Right atrium auricular region (tissue), 2 donors: ENCODE data around the gene PCDHGA9. TPM values are rescaled to one million over a fixed set of nuclear protein-coding genes. Genes with fewer than 3 reads are reported as not detected.

ENCODE experiments used
- DNase-seq: peaks from one replicate; pipeline ENCODE4 v3.0.0-alpha.2; 2019; ENCODE audit warnings: low spot score
- H3K27ac ChIP-seq, 2 donors: fragments of 200-600 bp; sonication (generic); 1 replicate in 1 of 2; 2 replicates in 1 of 2; pipeline ENCODE4 v1.5.1; 2016 to 2019
- H3K27me3 ChIP-seq, 2 donors: fragments of 200-600 bp; sonication (generic); one replicate each; pipeline versions ENCODE4 v1.5.1 to v1.6.0; 2017 to 2019
- H3K36me3 ChIP-seq: fragments of 200-600 bp; sonication (generic); one replicate; pipeline ENCODE4 v1.5.1; 2016
- H3K4me1 ChIP-seq, 2 donors: fragments of 200-600 bp; sonication (generic); one replicate each; pipeline versions ENCODE4 v1.5.1 to v1.6.0; 2017 to 2019
- H3K4me3 ChIP-seq, 2 donors: fragments of 200-600 bp; sonication (generic); 1 replicate in 1 of 2; 2 replicates in 1 of 2; pipeline ENCODE4 v1.5.1; 2017 to 2019; ENCODE audit warnings: mild to moderate bottlenecking in 1 of 2, moderate library complexity in 1 of 2
- H3K9me3 ChIP-seq, 2 donors: fragments of 200-600 bp; sonication (generic); one replicate each; pipeline ENCODE4 v1.5.1; 2019
- total RNA-seq, 2 donors: library from RNA; depleted of rRNA; stranded (reverse); fragments of >200 nt; gene quantifications; one replicate each; pipeline ENCODE4 v1.1.0, GENCODE V29; 2016
- TF ChIP-seq, protein P1 (sequence below), 2 donors: fragments of 200-600 bp; sonication (generic); IDR thresholded peaks; one replicate each; pipeline ENCODE4 v1.5.1; 2019; ENCODE audit warnings: antibody characterized with exemption in 2 of 2

The PCDHGA9 gene
- total RNA-seq, 2 donors from 2014 or later = 3.7 to 5.2 TPM

DNA sequence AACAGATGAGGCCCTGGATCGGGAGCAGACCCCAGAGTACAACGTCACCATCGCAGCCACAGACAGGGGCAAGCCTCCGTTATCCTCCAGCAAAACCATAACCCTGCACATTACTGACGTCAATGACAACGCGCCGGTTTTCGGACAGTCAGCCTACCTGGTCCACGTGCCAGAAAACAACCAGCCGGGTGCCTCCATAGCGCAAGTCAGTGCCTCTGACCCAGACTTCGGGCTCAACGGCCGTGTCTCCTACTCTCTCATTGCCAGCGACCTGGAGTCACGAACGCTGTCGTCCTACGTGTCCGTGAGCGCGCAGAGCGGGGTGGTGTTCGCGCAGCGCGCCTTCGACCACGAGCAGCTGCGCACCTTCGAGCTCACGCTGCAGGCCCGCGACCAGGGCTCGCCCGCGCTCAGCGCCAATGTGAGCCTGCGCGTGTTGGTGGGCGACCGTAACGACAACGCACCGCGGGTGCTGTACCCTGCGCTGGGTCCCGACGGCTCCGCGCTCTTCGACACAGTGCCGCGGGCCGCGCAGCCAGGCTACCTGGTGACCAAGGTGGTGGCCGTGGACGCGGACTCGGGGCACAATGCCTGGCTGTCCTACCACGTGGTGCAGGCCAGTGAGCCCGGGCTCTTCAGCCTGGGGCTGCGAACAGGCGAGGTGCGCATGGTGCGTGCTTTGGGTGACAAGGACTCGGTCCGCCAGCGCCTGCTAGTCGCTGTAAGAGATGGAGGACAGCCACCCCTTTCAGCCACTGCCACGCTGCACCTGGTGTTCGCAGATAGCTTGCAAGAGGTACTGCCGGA, 16.7 kb downstream of the PCDHGA9 start:
- no peaks in the 10 kb centered on the region for H3K36me3 ChIP-seq
- no peak for DNase-seq
- TF ChIP-seq, protein P1, sequence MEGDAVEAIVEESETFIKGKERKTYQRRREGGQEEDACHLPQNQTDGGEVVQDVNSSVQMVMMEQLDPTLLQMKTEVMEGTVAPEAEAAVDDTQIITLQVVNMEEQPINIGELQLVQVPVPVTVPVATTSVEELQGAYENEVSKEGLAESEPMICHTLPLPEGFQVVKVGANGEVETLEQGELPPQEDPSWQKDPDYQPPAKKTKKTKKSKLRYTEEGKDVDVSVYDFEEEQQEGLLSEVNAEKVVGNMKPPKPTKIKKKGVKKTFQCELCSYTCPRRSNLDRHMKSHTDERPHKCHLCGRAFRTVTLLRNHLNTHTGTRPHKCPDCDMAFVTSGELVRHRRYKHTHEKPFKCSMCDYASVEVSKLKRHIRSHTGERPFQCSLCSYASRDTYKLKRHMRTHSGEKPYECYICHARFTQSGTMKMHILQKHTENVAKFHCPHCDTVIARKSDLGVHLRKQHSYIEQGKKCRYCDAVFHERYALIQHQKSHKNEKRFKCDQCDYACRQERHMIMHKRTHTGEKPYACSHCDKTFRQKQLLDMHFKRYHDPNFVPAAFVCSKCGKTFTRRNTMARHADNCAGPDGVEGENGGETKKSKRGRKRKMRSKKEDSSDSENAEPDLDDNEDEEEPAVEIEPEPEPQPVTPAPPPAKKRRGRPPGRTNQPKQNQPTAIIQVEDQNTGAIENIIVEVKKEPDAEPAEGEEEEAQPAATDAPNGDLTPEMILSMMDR (IDR thresholded peaks at IDR 0.05) = no peak
- peaks cover 33 to 86% of the 10 kb centered on the region in 2 donors for H3K9me3 ChIP-seq
- no peak overlapping the region for H3K4me3 ChIP-seq
- H3K27ac ChIP-seq = no peak overlapping the region
- peaks cover 0 to 13% of the 10 kb centered on the region in 2 donors for H3K4me1 ChIP-seq
- no peaks in the 10 kb centered on the region for H3K27me3 ChIP-seq

DNA sequence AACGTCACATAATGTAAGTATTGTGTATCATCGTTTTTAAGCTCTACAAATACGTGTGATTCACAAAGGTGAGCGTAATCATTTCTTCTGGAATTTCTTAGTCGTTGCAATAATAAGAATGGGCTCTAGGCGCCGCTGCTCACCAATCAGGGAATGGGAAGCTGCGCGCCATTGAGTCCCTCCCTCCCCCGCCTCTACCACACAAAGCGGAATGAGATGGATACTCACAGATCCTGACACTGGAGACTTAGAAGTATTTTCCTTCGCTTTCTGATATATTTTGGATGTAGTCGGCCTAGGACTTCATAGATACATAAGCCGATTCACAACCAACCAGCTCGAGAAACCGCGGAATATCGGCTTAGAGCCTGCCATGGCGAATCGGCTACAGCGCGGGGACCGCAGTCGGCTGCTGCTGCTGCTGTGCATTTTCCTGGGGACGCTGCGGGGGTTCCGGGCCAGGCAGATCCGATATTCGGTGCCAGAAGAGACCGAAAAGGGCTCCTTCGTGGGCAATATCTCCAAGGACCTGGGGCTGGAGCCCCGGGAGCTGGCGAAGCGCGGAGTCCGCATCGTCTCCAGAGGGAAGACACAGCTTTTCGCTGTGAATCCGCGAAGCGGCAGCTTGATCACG, 18.4 kb downstream of the PCDHGA9 start, which contains the start of gene PCDHGA11:
PCDHGA11 (plus strand) TSS at position 197 of the 634 bp plus-strand sequence; CDS start at position 374, 177 bp downstream.
- H3K9me3 ChIP-seq = peaks cover 38 to 87% of the 10 kb centered on the region in 2 donors
- no peak within 1 kb of the TSS for H3K27ac ChIP-seq
- TF ChIP-seq, protein P1 (IDR thresholded peaks at IDR 0.05) = peak; percentile 42 to 70
- peaks cover 0 to 13% of the 10 kb centered on the region in 2 donors for H3K4me1 ChIP-seq
- peak within 1 kb of the TSS; percentile 27 to 41 for H3K4me3 ChIP-seq
- H3K27me3 ChIP-seq = no peaks in the 10 kb centered on the region
- no peaks in the 10 kb centered on the region for H3K36me3 ChIP-seq
- no peak for DNase-seq

DNA sequence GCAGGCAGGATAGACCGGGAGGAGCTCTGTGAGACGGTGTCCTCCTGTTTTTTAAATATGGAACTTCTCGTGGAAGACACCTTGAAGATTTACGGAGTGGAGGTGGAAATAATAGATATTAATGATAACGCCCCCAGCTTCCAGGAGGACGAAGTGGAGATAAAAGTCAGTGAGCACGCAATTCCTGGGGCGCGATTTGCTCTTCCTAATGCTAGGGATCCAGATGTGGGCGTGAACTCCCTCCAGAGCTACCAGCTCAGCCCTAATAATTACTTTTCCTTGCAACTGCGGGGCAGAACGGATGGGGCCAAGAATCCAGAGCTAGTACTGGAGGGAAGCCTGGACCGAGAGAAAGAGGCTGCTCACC, 18.9 kb downstream of the PCDHGA9 start:
- DNase-seq = no peak
- Histone ChIP-seq H3K9me3 (peaks cover 38 to 88% of the 10 kb centered on the region in 2 donors), H3K36me3 (no peaks in the 10 kb centered on the region), H3K27ac (no peak overlapping the region), H3K4me3 (peak overlapping the region; percentile 27 to 41), H3K27me3 (no peaks in the 10 kb centered on the region), H3K4me1 (peaks cover 0 to 13% of the 10 kb centered on the region in 2 donors)
- TF ChIP-seq, protein P1 (IDR thresholded peaks at IDR 0.05) = no peak

DNA sequence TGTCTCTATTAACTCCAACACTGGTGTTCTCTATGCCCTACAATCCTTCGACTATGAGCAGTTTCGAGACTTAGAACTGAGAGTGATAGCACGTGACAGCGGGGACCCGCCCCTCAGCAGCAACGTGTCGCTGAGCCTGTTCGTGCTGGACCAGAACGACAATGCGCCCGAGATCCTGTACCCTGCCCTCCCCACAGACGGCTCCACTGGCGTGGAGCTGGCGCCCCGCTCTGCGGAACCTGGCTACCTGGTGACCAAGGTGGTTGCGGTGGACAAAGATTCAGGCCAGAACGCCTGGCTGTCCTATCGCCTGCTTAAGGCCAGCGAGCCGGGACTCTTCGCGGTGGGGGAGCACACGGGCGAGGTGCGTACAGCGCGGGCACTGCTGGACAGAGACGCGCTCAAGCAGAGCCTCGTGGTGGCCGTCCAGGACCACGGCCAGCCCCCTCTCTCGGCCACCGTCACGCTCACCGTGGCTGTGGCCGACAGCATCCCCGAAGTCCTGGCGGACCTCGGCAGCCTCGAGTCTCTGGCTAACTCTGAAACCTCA, 20.2 kb downstream of the PCDHGA9 start:
- no peaks in the 10 kb centered on the region for H3K27me3 ChIP-seq

GRCh38 chr5:141427783-141428426, 25.3 kb downstream of the PCDHGA9 start:
- DNase-seq = no peak
- Histone ChIP-seq H3K4me1 (peaks cover 0 to 18% of the 10 kb centered on the region in 2 donors), H3K9me3 (peaks cover 12 to 93% of the 10 kb centered on the region in 2 donors), H3K36me3 (peaks cover 7% of the 10 kb centered on the region), H3K27ac (no peak overlapping the region), H3K27me3 (no peaks in the 10 kb centered on the region), H3K4me3 (no peak overlapping the region)
- TF ChIP-seq, protein P1 (IDR thresholded peaks at IDR 0.05) = no peak

More for the DNA sequence above, 20.2 kb downstream of the PCDHGA9 start:
- H3K4me1 ChIP-seq = peaks cover 0 to 13% of the 10 kb centered on the region in 2 donors
- TF ChIP-seq, protein P1 (IDR thresholded peaks at IDR 0.05) = no peak
- no peak overlapping the region for H3K27ac ChIP-seq
- DNase-seq = no peak
- H3K4me3 ChIP-seq = no peak overlapping the region
- H3K9me3 ChIP-seq = peaks cover 40 to 100% of the 10 kb centered on the region in 2 donors
- H3K36me3 ChIP-seq = peaks cover 6% of the 10 kb centered on the region
